ENCODE results near the gene PXMP2.

PXMP2 gene

DNA sequence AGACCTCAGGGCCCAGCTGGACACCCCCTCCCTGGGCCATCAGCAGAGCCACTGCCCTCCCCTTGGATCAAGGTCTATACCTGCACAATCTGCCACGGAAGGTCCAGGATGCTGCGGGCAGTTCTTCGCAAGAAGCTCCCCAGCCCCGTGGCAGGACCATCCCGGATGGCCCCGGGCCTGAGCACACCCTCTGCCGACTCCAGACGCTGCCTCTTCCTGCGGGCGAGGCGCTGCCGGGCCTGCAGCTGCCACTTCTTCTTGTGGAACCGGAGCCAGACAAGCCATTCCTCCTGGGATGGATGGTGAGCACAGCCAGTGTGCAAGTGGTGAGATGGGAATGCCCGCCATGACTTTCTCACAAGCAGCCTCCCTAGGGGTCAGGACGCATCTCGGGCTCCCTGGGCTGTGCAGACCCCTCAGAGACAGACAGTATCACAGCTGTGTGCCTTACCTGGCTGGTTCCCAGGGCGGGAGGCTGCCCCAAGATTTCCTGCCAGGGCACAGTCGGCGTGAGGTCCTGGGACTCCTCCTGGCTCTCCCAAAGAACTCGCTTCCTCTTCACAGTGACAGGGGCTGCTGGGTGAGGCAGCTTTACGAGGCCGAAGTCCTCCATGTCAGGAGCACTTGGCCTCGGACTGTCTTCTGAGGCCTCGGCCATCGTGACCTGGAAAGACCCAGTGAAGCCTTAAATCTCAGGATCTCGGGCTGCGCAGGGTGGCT lies 38.0 kb upstream of the PXMP2 start:
- ATAC-seq (replicated peaks; ENCODE audit: extremely low read depth, poor library complexity, severe bottlenecking) = no peak
- no peaks in the 10 kb centered on the region for H3K9me3 Mint-ChIP-seq
- no peak overlapping the region for H3K27ac Mint-ChIP-seq (ENCODE audit: low read depth)
- DNase-seq (ENCODE audit: low spot score in 2 of 2) = no peak
- peaks cover 13% of the 10 kb centered on the region for H3K36me3 Mint-ChIP-seq (ENCODE audit: insufficient read depth)
- H3K4me3 Mint-ChIP-seq = no peak overlapping the region
- no peaks in the 10 kb centered on the region for H3K27me3 Mint-ChIP-seq
- H3K4me1 Mint-ChIP-seq = no peaks in the 10 kb centered on the region

DNA sequence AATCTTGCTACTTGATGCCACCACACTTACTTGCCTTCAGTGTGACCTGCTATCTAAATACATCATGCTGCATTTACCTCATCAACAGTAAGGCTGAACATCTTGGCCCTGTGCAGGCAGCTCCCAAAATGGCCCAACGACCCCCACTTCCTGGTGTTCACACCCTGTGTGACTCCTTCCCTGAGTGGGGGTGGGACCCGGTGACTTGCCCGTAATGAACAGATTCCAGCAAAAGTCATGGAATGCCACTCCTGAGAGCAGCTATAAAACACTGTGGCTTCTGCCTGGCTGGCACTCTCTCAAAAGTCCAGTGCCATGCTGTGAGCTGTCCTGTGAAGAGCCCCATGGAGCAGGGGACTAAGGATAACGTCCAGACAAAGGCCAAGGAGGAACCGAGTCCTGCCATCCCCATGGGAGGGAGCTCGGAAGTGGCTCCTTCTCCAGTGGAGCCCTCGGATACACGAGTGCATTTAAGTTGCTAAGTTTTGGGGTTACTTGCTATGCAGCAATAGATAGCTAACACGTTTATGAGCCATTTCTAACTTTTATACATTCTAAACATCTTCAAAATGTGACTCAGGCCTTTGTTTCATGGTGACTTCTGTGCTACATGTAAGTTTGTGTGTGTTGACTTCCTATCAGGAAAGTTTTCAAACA lies 35.8 kb upstream of the PXMP2 start:
- Mint-ChIP-seq H3K36me3 (ENCODE audit: insufficient read depth) (peaks cover 20% of the 10 kb centered on the region), H3K4me1 (no peaks in the 10 kb centered on the region), H3K27ac (ENCODE audit: low read depth) (no peak overlapping the region), H3K4me3 (no peak overlapping the region), H3K27me3 (no peaks in the 10 kb centered on the region), H3K9me3 (no peaks in the 10 kb centered on the region)
- DNase-seq (ENCODE audit: low spot score in 2 of 2) (no peak), ATAC-seq (replicated peaks; ENCODE audit: extremely low read depth, poor library complexity, severe bottlenecking) (no peak)

DNA sequence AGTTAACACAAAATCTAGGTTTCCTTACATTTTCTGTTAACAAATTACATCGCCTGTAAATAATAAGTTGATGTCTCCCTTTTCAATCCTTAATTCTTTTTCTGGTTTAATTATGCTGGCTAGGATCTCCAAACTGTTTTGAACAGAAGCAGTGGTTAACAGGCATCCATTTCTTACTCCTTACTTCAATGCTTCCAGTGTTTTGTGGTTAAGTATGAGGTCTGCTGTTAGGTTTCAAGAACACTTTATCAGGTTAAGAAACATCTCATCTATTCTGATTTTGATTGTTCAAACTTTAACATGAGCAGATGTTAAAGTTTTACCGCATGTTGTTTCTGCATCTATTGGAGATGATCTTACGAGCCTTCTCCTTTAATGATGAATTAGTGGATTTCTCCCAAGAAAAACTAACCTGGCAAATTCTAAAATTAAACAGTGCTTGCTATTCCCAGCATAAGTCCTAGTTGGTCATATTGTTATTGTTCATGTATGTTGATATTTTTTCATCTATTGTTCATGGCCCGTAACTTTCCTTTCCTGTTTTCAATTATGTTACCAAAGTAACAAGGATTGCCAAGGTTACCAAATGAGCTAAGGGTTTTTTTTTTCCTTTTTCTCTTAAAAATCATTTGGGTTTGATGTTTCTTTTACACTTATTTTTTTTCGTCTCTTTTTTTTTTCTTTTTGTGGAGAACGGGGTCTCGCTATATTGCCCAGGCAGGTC lies 33.7 kb upstream of the PXMP2 start:
- Mint-ChIP-seq H3K27me3 (no peaks in the 10 kb centered on the region), H3K27ac (ENCODE audit: low read depth) (no peak overlapping the region), H3K9me3 (no peaks in the 10 kb centered on the region), H3K4me3 (no peak overlapping the region), H3K4me1 (no peaks in the 10 kb centered on the region), H3K36me3 (ENCODE audit: insufficient read depth) (peaks cover 27% of the 10 kb centered on the region)
- DNase-seq (ENCODE audit: low spot score in 2 of 2) = no peak
- no peak for ATAC-seq (replicated peaks; ENCODE audit: extremely low read depth, poor library complexity, severe bottlenecking)

DNA sequence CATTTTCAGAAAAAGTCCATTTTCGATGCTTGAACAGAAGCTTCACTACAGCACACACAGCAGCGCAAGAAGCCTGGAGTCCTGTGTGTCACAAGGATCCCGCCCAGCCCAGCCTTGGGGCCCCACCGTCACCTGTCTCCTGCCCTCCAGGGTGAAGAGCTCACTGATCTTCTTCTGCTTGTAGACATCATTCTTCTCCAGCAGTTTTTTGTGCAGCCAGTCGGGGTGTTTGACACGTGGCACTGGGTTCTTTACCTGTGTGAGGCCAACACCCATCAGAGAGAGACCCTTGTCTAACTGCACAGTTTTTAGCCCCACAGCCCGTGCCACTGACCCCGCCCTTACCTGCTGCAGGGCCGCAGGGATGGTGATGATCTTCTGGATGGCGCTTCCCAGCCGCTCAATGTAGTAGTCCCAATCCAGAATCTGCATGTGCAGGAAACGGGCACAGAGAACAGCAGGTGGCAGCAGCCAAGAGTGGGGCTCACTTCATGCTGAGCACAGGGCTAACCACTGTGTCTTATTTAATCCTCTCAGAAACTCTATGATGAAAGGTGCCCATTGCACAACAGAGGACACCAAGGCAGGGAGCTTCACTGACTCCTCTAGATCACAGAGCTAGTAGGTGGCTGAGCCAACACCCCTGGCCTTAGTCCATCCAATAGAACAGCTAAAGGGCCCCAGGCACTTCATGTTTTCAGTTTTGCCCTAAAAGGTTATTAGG lies 30.2 kb upstream of the PXMP2 start:
- H3K9me3 Mint-ChIP-seq = no peaks in the 10 kb centered on the region
- DNase-seq (ENCODE audit: low spot score in 2 of 2) = no peak
- no peaks in the 10 kb centered on the region for H3K4me1 Mint-ChIP-seq
- no peaks in the 10 kb centered on the region for H3K27me3 Mint-ChIP-seq
- H3K27ac Mint-ChIP-seq (ENCODE audit: low read depth) = peak overlapping the region; percentile 55
- ATAC-seq (replicated peaks; ENCODE audit: extremely low read depth, poor library complexity, severe bottlenecking) = no peak
- H3K4me3 Mint-ChIP-seq = no peak overlapping the region
- H3K36me3 Mint-ChIP-seq (ENCODE audit: insufficient read depth) = peaks cover 32% of the 10 kb centered on the region

DNA sequence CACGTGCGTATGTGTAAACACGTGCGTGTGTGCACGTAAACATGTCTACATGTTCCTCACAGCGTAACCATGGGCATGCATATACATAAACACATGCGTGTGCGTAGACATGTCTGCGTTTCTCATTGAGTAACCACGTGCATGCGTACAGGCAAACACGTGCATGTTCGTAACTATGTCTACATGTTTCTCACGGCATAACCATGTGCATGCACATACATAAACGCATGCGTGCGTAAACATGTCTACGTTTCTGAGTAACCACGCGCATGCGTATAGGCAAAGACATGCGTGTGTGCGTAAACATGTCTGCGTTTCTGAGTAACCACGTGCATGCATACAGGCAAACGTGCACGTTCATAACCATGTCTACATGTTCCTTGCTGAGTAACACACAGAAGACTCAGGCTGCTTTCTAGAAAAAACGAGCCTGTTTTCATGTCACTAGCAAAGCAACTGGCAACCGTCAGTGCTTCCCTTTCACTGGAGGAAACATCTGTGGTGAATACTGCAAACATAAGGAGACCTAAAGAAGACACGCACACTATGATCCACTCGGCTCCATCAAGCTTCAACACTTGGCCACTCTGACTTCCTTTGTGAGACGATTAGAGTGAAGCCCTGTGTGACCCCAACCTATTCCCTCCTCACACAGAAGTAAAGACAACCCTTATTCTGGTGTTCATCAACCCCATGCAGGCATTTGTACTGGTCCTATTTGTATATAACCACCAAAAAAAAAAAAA lies 29.1 kb upstream of the PXMP2 start:
- H3K36me3 Mint-ChIP-seq (ENCODE audit: insufficient read depth) = peaks cover 35% of the 10 kb centered on the region
- H3K4me3 Mint-ChIP-seq = no peak overlapping the region
- peaks cover 6% of the 10 kb centered on the region for H3K4me1 Mint-ChIP-seq
- ATAC-seq (replicated peaks; ENCODE audit: extremely low read depth, poor library complexity, severe bottlenecking) (no peak), DNase-seq (ENCODE audit: low spot score in 2 of 2) (no peak)
- H3K9me3 Mint-ChIP-seq = no peaks in the 10 kb centered on the region
- H3K27ac Mint-ChIP-seq (ENCODE audit: low read depth) = no peak overlapping the region
- no peaks in the 10 kb centered on the region for H3K27me3 Mint-ChIP-seq

DNA sequence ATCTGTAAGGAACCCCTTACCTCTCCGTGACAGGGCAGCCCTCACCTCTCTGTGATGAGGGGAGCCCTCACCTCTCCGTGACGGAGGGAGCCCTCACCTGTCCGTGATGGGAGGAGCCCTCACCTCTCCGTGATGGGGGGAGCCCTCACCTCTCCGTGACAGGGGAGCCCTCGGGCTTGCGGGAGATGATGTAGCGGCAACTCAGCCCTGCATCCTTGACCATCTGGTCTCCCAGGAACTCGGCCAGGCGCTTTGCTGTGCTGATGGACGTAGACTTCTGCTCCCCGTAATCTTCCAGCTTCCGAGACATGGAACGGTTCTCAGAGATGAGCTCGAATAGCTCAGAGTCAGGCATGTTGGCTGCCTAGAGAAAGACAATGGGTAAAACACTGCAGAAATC lies 28.2 kb upstream of the PXMP2 start:
- Mint-ChIP-seq H3K4me1 (peaks cover 6% of the 10 kb centered on the region), H3K36me3 (ENCODE audit: insufficient read depth) (peaks cover 35% of the 10 kb centered on the region), H3K27ac (ENCODE audit: low read depth) (no peak overlapping the region), H3K9me3 (no peaks in the 10 kb centered on the region), H3K4me3 (no peak overlapping the region), H3K27me3 (no peaks in the 10 kb centered on the region)
- DNase-seq (ENCODE audit: low spot score in 2 of 2) (no peak), ATAC-seq (replicated peaks; ENCODE audit: extremely low read depth, poor library complexity, severe bottlenecking) (no peak)

DNA sequence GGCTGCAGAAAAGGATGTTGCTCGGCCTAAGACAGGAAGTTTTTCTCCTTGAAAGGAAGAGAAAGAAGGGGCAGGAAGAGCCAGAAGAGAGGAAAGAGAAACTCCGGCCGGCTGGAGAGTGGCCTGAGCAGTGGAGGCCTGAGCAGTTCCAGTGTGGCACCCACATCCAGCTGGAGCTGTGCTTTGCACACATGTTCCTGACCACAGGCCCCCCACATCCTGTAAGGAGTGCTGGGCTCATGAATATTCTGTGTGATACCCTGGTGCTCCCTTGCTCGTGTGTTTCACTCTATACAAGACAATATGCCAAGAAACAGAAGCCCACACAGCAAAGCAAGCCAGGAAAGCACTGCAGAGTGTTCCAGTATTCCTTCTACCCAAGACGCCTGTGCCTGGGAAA lies 27.3 kb upstream of the PXMP2 start:
- no peak for ATAC-seq (replicated peaks; ENCODE audit: extremely low read depth, poor library complexity, severe bottlenecking)

DNA sequence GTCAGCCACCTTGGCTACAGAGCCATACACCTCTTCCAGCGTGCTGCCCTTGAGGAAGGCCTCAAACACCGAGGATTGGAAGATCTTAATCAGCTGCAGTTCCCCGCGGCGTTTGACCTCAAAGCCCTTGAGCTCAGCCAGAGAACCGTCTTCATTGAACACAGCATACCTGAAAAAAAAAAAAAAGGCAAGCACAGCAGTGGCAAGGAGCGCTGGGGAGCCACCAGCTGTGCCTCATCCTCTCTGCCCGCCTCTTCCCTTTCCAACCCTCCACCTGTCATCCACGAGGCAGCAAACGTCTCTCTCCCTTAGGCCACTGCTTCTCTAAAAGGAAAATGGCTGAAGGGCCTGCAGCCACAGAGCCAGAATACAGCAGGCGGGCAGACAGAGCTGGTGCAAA lies 26.4 kb upstream of the PXMP2 start:
- no peak overlapping the region for H3K27ac Mint-ChIP-seq (ENCODE audit: low read depth)
- no peak for ATAC-seq (replicated peaks; ENCODE audit: extremely low read depth, poor library complexity, severe bottlenecking)
- H3K4me1 Mint-ChIP-seq = peaks cover 6% of the 10 kb centered on the region
- H3K27me3 Mint-ChIP-seq = no peaks in the 10 kb centered on the region
- no peaks in the 10 kb centered on the region for H3K9me3 Mint-ChIP-seq
- peaks cover 31% of the 10 kb centered on the region for H3K36me3 Mint-ChIP-seq (ENCODE audit: insufficient read depth)
- no peak overlapping the region for H3K4me3 Mint-ChIP-seq
- DNase-seq (ENCODE audit: low spot score in 2 of 2) = no peak

More for the DNA sequence above, 27.3 kb upstream of the PXMP2 start:
- H3K27me3 Mint-ChIP-seq = no peaks in the 10 kb centered on the region
- no peak overlapping the region for H3K27ac Mint-ChIP-seq (ENCODE audit: low read depth)
- no peak for DNase-seq (ENCODE audit: low spot score in 2 of 2)
- no peak overlapping the region for H3K4me3 Mint-ChIP-seq
- H3K9me3 Mint-ChIP-seq = no peaks in the 10 kb centered on the region
- peaks cover 34% of the 10 kb centered on the region for H3K36me3 Mint-ChIP-seq (ENCODE audit: insufficient read depth)
- H3K4me1 Mint-ChIP-seq = peaks cover 6% of the 10 kb centered on the region

DNA sequence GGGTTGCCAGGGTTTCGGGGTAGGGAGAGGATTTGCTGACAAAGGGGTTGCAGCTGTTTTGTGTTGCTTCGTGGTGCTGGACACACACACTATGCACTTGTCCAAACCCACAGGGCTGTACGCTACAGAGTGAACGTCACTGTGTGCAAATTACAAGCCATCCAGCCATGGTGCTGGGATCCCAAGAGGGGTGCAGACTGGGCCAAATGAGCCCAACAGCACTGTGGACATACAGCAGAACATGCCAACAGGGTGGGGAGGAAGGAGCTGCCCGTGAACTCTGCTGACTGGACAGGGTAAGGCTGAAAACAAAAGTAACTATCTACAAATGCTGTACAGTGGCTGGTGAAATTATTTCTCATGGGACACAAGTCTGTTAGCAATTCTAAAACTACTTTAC lies 25.4 kb upstream of the PXMP2 start:
- Mint-ChIP-seq H3K4me1 (peaks cover 6% of the 10 kb centered on the region), H3K36me3 (ENCODE audit: insufficient read depth) (peaks cover 29% of the 10 kb centered on the region), H3K4me3 (no peak overlapping the region), H3K27me3 (no peaks in the 10 kb centered on the region), H3K27ac (ENCODE audit: low read depth) (peak overlapping the region; percentile 64), H3K9me3 (no peaks in the 10 kb centered on the region)
- DNase-seq (ENCODE audit: low spot score in 2 of 2) (no peak), ATAC-seq (replicated peaks; ENCODE audit: extremely low read depth, poor library complexity, severe bottlenecking) (no peak)

DNA sequence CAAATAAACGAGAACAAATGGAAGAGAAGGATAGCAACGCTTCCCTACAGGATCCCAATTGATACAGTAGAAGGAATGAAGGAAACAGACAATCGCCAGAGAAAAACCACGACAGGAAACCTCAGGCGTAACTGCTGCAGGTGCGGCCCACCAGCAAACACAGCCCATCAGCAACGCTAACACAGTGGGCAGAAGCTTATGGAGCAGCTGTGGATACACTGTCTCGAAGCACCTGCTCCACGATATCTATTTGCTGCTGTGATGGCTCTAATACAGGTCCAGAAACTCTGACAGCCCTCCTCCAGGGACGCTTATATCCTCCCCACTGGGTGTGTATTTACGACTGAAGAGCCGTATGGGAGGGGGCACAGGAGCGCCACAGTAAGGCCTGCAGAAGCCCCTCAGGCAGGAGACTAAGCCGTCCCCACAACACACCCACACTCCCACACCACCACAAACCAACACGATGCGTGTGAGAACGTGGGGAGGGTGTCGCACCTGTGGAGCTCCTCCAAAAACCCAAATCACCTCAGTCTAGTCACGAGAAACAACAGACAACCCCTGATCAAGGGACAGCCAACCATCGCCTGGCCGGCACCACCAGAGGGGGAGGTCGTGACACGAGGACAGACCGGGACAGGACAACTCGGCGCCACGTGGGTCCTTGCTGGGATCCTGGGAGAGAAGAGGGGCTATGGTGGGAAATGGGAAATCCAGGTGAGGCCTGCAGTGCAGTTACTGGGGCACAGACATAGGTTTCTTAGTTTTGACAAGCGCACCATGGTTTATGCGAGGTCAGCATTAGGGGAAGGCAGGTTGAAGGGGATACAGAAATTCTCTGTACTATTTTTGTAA lies 24.3 kb upstream of the PXMP2 start:
- no peak for ATAC-seq (replicated peaks; ENCODE audit: extremely low read depth, poor library complexity, severe bottlenecking)
- H3K4me3 Mint-ChIP-seq = no peak overlapping the region
- H3K27ac Mint-ChIP-seq (ENCODE audit: low read depth) = peak overlapping the region; percentile 64
- H3K9me3 Mint-ChIP-seq = no peaks in the 10 kb centered on the region
- H3K27me3 Mint-ChIP-seq = no peaks in the 10 kb centered on the region
- DNase-seq (ENCODE audit: low spot score in 2 of 2) = no peak
- H3K36me3 Mint-ChIP-seq (ENCODE audit: insufficient read depth) = peaks cover 30% of the 10 kb centered on the region
- peaks cover 6% of the 10 kb centered on the region for H3K4me1 Mint-ChIP-seq

DNA sequence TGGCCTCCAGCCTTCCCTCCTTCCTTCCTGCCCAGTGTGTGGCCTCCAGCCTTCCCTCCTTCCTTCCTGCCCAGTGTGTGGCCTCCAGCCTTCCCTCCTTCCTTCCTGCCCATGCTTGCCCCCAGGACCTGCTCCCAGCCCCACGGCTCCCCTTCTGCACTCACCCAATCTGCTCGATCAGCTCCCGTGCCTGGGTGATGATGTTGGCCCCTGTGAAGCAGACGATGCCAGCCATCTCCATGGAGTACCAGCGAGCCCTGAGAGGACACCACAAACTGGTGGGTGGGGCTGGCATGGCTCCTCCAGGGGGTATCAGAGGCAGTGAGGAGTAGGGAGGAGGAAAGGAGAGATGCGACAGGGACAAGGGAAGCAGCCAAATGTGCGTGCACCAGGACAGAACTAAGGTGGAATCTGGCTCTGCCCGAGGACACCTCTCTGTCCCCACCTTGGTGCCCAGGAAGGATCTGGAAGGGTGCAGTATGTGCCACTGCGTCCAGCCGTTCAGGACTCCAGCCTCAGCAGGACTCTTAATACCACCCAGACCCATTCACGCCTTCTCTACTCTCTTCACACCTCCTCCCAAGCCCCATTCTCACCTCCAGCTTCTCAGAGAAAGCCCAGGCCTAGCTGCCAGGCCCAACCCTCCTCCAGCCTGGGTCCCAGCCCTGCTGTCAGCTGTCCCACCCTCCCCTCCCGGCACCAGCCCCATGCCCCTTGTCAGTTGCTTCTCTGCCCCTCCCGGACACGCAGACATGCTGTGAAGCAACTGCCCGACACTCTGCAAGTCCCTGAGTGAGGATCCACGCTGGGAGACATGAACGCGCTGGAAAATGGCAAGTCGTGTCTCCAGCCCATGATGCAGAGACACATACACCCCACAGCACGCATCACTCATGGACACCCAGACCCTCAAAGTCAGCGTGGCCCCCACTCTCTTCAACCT lies 22.9 kb upstream of the PXMP2 start:
- no peaks in the 10 kb centered on the region for H3K27me3 Mint-ChIP-seq
- H3K36me3 Mint-ChIP-seq (ENCODE audit: insufficient read depth) = peaks cover 30% of the 10 kb centered on the region
- no peaks in the 10 kb centered on the region for H3K9me3 Mint-ChIP-seq
- ATAC-seq (replicated peaks; ENCODE audit: extremely low read depth, poor library complexity, severe bottlenecking) (no peak), DNase-seq (ENCODE audit: low spot score in 2 of 2) (no peak)
- H3K27ac Mint-ChIP-seq (ENCODE audit: low read depth) = no peak overlapping the region
- H3K4me3 Mint-ChIP-seq = no peak overlapping the region
- peaks cover 6% of the 10 kb centered on the region for H3K4me1 Mint-ChIP-seq
